ENCODE measurements around the gene LGALS3BP.

The LGALS3BP gene

GRCh38 chr17:78934681-78935418 is 44.9 kb downstream of the LGALS3BP start:
- DNase-seq, result no peak

GRCh38 chr17:78933959-78934568 is 45.7 kb downstream of the LGALS3BP start:
- DNase-seq, result no peak

GRCh38 chr17:78933025-78933958 is 46.4 kb downstream of the LGALS3BP start:
- no peak for DNase-seq

GRCh38 chr17:78929908-78930775 is 49.6 kb downstream of the LGALS3BP start:
- DNase-seq, result no peak

- DNase-seq, result no peak
These were observed 53.8 kb downstream of the LGALS3BP start for GRCh38 chr17:78925662-78926555.

- DNase-seq, result peak; percentile 58
These were observed 54.5 kb downstream of the LGALS3BP start, which contains the start of gene TIMP2 for GRCh38 chr17:78925234-78925633. TSS of gene TIMP2 (minus strand) at chr17:78925387. CDS start at chr17:78925088, 299 bp downstream.

- DNase-seq, result no peak
These were observed 55.1 kb downstream of the LGALS3BP start for GRCh38 chr17:78924481-78925151.

- DNase-seq, result peak; percentile 36
These were observed 55.9 kb downstream of the LGALS3BP start for GRCh38 chr17:78923660-78924453.

- DNase-seq, result no peak
These were observed 56.8 kb downstream of the LGALS3BP start for GRCh38 chr17:78922816-78923498.

- no peak for DNase-seq
These were observed 58.2 kb downstream of the LGALS3BP start for GRCh38 chr17:78921437-78921971.
